ENCODE results near the gene CHID1.

CHID1 gene

DNA sequence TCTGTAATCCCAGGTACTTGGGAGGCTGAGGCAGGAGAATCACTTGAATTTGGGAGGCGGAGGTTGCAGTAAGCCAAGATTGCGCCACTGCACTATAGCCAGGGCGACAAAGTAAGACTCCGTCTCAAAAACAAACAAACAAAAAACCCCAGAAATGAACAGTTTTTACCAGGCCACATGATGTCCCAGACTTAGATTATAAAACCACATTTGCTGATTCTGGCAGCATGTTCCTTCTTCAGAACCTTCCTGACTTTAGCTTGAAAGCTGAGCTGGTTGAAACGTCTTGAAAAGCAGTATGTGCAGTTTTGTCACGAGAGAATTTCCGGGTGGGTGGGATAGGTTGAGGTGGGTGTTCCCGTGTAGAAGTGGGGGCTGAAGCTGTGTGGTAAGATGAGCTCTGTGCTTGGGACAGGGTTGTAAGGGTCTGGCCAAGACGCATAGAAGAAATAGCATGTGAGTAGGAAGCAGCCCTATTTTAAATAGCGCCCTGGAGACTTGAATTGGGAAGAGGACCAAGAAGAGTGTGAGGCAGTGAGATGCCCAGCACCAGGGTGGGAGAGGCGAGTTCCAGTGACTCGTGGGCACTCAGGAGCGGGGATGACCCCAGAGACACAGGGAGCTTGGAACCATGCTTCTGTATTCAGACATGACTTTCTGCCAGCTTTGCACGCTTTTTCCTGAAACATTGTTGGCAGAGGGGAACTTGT is 22.7 kb upstream of the CHID1 start:
- no peak overlapping the region for H3K4me3 ChIP-seq (ENCODE audit: low read depth, low read length)

DNA sequence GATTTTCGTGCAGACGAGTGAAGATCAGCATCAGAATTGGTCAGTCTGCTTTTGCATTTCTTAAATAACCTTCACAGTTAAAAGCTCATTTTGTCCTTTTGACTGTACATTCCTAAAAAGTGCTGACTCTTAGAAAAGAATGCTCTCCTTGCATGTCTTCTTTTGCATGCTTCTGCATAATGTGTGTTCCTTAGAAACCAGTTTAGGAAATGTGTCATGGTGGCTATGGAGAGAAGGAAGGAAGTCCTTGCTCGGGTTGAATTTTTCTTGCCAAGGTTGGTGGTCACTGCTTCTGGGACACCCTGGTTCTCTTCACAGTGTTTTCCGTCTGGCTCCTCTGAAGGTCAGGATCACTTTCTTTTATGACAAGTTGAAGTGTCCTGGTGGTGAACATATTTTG is 21.8 kb upstream of the CHID1 start:
- no peak overlapping the region for H3K4me3 ChIP-seq (ENCODE audit: low read depth, low read length)

DNA sequence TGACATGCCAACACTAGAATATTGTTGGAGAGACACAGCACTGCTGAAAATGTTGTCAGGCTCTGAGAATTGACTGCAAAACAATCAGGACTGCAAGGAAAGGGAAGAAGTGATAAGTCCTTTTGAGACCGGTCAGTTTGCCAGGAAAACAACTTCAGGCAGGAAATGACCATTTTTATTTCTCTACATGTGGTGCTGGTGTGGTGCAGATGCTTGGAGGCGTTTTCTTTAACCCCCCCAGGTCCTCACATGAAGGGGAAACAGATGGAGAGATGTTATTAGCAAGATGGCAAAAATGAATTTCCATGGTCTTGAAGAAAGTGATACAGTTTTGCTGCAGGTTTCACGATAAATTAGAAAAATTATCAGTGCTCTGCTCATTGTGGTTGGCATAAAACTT is 20.8 kb upstream of the CHID1 start:
- H3K4me3 ChIP-seq (ENCODE audit: low read depth, low read length): no peak overlapping the region

DNA sequence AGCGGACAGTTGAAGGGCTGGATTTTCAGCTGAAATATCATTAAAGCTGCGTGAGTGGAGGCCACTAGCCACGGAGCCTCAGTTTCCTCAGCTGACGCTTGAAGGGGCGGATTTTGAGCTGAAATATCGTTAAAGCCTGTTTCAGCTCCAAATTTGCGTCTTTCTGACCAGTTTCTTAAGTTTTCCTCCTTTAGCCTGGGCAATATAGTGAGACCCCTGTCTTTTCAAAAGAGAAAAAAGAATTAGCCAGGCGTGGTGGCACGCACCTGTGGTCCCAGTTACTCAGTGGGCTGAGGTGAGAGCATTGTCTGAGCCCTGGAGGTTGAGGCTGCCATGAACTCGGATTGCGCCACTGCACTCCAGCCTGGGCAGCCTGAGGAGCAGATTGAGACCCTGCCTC is 18.8 kb upstream of the CHID1 start:
- no peak overlapping the region for H3K4me3 ChIP-seq (ENCODE audit: low read depth, low read length)

DNA sequence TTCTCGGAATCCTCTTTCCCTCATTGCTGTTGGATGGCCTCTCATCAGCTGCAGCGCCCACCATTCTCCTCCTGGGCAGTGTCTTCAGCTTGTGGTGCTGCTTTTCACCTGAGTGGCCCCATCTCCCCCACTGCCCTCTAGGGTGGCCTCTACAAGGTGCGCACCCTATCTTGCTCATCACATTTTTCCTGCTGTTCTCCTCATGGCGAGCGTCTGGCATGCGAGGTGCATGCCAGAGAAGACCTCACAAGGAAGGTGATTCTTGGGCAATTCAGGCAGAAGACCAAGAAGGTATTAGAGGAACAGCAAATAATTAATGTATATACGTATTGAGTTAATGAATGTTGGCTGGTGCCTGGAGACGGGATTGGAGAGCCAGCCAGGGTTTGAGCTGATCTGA is 18.2 kb upstream of the CHID1 start:
- no peak overlapping the region for H3K4me3 ChIP-seq (ENCODE audit: low read depth, low read length)

DNA sequence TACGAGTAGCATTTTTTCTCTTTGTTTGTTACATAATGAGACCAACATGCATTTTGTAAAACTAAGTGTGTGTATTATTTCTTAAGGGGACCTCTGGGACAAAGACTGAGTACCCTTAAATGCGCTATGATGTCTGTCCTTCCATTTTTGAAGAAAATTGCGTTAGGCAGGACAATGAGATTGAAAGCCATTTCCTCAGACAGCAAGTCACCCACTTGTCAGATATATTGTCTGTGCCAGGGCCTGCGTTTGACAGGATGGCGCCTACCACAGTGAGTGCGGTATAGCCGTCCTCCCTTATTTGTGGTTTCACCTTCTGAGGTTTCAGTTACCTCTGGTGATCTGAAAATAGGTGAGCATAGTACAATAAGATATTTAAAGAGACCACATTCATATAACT is 17.3 kb upstream of the CHID1 start:
- H3K4me3 ChIP-seq (ENCODE audit: low read depth, low read length): no peak overlapping the region

DNA sequence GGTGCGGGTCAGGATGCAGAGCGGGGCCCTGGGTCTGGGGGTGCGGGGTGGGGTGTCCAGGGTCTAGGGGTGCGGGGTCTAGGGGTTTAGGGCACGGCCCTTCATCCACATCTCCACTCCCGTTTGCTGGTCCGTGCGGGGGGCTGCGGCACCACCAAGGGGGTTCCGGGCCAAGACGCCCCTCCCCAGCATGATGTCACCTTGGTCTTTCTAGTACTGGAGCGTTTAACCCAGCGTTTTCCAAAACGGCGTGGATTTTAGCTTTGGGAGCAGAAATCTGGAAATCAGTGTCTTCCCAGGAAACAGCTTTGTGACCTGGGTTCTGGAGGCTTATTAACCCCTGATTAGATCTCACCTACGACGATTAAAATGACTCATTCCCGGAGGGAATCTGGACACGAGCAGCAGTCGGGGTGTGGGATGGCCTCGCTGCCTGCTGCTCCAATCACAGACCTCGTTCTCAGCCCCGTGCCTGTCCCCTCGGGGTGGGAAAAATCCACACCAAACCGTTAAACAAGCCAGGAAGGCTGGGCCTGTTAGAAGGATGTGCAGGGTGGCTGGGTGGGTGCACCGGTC is 15.8 kb upstream of the CHID1 start:
- H3K4me3 ChIP-seq (ENCODE audit: low read depth, low read length): peak overlapping the region; percentile 70

DNA sequence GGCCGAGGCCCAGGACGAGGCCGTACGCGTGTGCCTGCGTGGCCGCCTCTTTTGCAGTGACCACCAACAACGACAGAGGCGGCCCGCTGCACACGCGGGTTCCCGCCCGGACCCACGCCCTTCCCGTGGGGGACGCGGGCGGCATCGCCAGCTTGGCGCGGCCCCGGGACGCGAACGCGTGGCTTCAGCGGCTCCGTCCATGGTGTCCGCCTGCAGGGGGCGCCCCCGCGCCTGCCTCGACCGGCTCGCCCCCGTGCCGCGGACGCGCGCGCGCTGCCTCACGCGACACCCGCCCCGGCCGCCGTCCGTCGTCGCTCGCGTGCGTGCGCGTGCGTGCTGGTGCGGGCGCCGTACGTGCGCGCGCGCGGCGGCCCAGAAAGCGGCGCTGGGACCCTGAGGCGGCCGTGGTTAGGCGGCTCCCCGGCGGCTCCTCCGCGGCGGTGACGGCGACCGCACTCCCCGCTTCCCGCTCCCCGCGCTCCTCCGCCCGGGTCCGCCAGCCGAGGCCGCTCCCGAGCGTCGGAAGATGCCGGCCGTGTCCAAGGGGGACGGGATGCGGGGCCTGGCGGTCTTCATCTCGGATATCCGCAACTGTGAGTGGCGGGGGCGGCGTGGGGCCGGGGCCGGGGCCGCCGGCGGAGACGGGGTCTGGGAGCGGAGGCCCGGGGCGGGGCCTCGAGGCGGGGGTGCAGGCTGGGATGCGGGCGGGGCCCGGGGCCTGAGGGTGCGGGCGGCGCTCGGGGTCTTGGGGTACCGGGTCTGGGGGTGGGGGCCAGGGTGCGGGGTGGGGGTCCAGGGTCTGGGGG is 15.1 kb upstream of the CHID1 start, which contains the start of gene AP2A2:
TSS of gene AP2A2 (plus strand) at position 375 of the 806 bp plus-strand sequence. CDS start at position 527, 152 bp downstream.
- H3K4me3 ChIP-seq (ENCODE audit: low read depth, low read length): peak within 1 kb of the TSS; percentile 70

DNA sequence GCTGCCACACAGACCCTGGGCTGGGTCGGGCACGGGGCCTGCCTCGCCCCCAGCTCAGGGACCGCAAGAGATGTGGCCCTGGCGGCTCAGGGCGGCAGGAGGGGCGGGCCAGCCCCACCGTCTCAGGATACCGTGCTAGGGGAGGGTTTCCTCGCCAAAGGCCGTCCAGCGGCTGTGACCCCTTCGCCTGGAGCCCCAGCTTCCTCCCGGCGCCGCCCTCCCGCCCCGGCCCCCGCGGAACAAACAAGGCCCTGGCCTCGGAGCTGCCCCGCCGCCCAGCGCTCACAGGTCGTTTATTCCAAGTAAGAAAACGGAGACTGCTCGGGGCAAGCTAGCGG is 14.5 kb upstream of the CHID1 start:
- H3K4me3 ChIP-seq (ENCODE audit: low read depth, low read length): peak overlapping the region; percentile 4

DNA sequence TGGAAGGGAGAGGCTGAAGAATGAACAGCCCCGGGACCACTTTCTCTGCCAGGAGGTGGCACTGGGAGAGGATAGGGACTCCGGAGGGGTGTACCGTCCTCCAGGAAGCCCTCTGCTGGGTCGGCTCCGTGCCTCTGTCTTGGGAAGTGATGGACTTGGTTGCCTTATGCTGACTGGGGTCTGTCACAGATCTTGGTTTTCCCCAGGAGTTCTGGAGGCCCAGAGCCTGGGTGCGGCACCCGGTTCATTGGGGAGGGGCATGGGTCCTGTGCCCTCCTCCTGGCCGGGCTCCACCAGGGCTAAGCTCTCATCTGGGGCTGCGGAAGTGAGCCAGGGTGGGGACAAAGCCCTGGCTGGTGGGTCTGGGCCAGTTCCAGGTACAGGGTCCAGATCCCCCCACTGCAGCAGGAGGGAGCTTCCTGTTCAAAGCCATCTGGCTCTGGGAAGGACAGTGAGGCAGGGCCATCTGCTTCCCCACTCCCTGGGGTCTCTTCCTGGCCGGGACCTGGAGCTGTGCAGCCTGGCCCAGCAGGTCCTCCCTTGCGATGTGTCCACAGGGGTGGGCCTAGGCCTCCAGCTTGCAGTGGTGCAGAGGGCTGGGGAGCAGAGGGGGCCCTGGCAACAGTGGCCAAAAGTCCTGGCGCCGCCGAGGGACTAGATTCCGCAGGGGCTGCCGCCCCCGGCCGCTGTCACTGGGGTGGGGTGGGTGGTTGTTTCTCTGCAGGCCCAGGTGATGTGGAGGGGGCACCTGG is 14.0 kb upstream of the CHID1 start:
- H3K4me3 ChIP-seq (ENCODE audit: low read depth, low read length): no peak overlapping the region

DNA sequence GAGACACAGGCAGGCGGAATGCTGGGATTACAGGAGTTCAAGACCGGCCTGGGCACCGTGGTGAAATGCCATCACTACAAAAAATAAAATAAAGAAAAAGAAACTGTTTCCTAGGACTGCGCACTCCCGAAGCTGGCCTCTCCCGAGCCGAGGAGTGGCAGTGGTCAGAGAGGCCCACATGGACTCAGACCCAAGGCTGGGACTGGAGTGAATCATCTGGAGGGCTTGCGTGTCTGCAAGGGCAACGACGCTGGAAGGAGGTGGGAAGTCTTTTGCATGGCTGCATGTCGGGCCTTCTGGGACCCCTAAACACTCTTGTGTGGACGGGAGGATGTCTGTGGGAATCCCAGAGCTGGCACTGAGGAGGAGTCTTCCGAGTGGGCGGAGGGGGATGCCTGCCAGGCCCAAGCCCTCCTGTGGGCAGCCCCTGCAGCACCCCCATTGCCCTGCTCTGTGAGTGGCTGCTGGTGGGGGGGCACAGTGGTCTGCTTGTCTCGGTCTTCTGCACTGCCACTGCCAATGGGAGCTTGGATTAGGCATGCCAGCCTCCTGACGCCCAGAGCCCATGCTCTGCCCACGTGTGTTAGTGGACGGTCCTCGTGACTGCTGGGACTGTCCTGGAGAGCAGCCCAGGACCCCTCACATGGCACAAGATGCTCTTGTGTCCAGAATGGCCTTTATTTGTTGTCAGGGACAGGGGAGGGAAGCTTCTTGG is 13.2 kb upstream of the CHID1 start:
- no peak overlapping the region for H3K4me3 ChIP-seq (ENCODE audit: low read depth, low read length)

DNA sequence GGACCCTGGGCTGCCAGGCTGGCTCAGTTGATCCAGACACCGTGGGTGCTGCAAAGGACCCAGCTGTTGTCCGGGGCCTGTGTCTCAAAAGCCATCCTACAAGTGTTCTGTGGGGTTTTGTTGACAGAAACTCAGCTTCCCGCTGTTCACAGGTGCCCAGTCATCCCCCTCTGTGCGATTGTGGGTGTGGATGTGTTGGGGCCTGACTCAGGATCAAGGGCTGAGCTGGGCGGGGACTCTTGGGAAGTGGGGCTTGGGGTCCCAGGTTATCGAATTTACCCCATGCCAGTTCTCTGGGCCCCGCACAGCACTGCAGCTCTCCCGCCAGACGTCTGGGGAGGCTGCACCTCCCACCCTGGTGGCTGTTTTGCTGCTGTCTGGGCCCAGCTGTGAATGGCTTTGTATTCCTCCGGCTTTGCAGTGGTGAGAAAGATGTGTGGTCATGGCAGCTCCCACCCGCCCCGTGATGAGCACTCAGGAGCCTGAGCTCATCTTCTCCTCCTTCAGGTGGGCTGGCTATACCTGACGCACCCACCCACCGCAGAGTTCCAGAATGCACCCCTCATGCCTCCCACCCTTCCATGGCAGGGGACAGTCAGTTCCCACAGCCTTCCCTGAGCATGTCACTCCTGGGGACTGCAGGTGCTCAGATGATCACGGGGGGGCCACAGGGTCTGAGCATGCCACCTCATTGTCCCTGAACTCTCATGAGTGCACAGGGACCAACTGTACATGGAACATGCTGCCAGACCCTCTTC is 11.5 kb upstream of the CHID1 start:
- no peak overlapping the region for H3K4me3 ChIP-seq (ENCODE audit: low read depth, low read length)

DNA sequence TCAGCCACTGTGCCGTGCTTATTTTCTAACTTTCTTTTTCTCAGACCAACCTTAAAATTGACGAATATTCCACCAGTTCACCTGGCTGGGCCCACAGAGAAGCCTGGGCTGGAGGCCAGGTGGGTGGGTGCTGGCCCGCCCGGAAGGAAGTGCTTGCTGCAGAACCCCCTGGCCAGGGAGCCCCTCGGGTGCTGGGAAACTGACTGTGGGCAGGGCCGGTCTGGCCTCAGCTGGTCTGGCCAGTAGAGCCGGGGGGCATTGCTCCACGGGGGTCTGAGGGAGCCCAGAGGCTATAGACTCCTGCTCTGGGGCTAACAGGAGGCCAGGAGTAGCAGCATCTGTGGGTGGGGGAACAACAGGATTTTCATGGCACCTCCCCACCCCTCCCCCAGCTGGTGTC is 6.8 kb upstream of the CHID1 start:
- H3K4me3 ChIP-seq (ENCODE audit: low read depth, low read length): no peak overlapping the region

DNA sequence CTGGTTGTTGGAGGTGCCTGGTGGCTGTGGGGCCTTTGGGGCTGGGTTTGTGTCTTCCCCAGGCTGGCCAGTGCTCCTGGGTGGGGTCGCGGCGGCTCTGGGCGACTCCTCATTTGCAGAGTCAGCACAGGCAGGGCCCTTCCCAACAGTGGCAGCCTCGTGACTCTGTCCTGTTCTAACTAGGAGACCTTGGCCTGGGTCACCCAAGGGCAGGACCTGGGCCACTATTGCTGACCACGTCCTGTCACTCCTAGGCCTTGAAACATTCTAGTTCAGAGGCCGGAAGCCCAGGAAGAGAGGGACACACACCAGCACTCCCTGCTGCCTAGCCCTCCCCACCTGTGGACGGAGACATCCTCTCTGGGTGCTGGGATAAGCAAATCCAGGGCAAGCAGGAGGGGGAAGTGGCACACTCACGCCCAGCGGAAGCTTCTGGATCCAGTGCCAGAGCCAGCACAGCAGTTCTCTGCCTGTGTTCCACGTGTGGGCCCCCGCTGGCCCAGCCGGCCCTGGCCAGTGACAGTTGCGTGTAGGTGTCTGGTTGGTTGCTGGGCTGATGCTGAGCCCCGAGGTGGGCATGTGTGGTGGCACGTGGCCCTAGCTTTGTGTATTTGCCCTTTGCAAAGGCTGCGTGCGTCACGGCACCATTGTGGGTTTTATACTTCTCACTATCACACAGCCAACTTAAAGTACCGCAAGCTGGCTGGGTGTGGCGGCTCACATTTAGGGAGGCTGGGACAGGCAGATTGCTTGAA is 4.3 kb upstream of the CHID1 start:
- H3K4me3 ChIP-seq (ENCODE audit: low read depth, low read length): no peak overlapping the region

DNA sequence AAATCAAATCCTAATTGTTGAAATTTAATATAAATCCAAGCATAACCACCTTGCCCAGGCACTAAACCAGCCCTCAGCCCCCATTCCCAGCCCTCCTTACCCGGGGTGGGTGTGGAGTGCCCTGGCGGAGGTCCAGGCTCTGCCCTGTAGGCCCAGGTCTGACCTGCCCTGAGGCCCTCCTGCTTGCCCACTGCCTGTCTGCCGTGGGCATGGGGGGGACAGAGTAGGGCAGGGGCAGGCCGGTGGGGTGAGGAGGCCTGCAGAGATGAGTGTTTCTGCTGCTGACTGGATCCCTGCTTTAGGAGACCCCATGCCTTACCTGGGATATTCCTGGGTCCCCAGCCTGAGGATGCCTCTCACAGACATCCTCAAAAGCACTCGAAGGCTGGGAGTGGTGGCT is 3.6 kb upstream of the CHID1 start:
- no peak overlapping the region for H3K4me3 ChIP-seq (ENCODE audit: low read depth, low read length)

DNA sequence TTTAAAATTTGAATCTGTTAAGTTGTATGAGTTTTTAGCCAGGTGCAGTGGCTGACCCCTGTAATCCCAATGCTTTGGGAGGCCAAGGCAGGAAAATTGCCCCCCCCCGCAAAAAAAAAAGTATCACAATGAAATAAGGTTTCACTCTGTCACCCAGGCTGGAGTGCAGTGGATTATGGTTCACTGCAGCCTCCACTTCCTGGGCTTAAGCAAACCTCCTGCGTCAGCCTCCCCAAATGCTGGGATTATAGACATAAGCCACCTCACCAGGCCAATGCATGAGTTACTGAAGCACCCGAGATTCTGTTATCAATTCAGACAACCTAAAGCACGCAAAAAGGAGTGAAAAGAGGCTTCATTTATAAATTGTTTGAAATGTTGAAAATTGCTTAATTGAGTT is 2.4 kb upstream of the CHID1 start:
- no peak overlapping the region for H3K4me3 ChIP-seq (ENCODE audit: low read depth, low read length)

DNA sequence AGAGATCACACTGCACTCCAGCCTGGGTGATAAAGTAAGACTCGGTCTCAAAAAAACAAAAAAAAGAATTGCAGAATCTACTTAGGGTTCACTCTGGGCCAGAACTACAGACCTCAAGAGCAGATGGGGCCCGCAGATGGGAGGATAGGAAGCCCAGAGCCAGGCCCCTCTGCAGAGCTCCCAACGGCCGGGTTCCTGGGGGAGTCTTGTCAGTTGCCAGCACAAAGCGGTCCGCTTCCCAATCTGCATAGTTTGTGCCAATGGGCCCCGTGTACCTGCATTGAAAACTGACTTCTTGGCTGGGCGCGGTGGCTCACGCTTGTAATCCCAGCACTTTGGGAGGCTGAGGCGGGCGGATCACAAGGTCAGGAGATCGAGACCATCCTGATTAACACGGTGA is 1.7 kb upstream of the CHID1 start:
- no peak overlapping the region for H3K4me3 ChIP-seq (ENCODE audit: low read depth, low read length)

DNA sequence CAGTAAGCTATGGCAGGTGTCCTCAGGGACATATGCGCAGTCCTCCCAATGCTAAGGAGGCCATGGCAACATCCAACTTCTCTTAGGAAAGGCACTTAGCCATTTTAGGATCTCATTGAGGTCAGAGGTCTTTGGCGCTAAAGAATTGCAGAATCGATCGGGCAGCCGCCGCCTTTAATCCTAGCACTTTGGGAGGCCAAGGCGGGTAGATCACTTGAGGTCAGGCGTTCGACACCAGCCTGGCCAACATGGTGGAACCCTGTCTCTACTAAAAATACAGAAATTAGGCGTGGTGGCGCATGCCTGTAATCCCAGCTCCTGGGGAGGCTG is 1.2 kb upstream of the CHID1 start:
- H3K4me3 ChIP-seq (ENCODE audit: low read depth, low read length): no peak overlapping the region

DNA sequence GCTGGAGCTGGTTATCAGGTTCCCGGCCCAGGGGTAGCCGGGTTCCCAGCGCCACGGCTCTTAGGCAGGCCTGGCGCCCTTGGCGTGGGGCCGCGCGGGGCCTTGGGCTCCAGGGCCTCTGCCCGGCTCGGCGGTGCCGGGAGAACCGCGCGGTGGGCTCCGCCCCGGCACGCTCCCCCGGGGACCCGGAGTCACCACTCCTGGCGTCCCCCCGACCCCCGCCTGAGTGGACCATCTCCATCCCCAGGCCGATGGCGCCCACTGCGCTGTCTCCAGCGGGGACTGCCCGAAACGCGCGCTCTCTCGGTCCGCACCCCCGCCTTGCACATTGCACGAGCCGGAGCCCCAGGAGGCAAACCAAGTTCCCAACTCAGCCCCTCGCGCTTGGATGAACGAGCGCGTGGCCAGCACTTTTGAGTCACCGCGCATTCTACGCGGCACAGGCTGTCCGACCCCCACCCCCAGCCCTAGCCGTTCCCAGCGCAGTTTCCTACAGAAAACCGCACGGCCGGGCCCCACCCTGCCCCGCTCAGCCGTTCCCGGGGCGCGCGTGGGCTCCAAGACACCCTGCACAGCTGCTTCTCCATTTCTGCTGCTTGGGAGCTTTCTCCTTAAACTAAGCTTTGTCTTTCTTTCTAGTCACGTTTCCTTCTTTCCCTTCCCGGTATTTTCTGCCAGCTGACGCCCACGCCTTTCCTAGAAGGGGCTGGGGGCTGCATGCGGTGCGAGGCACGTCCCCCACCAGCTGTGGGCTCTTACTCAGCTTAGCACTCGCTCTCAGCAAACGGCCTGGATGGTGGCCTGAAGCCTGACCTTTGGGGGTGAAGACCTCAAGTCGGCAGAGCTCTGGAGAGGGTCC is 650 bp upstream of the CHID1 start:
- H3K4me3 ChIP-seq (ENCODE audit: low read depth, low read length): peak overlapping the region; percentile 60

Data from iPS-11a (cell line).